ENCODE data around the gene KRT85.
"Not testable (repeated sequence)": the region's sequence is repeated elsewhere in the genome, so short reads cannot be mapped to it uniquely, and the experiment has no call there.

KRT85 gene

DNA sequence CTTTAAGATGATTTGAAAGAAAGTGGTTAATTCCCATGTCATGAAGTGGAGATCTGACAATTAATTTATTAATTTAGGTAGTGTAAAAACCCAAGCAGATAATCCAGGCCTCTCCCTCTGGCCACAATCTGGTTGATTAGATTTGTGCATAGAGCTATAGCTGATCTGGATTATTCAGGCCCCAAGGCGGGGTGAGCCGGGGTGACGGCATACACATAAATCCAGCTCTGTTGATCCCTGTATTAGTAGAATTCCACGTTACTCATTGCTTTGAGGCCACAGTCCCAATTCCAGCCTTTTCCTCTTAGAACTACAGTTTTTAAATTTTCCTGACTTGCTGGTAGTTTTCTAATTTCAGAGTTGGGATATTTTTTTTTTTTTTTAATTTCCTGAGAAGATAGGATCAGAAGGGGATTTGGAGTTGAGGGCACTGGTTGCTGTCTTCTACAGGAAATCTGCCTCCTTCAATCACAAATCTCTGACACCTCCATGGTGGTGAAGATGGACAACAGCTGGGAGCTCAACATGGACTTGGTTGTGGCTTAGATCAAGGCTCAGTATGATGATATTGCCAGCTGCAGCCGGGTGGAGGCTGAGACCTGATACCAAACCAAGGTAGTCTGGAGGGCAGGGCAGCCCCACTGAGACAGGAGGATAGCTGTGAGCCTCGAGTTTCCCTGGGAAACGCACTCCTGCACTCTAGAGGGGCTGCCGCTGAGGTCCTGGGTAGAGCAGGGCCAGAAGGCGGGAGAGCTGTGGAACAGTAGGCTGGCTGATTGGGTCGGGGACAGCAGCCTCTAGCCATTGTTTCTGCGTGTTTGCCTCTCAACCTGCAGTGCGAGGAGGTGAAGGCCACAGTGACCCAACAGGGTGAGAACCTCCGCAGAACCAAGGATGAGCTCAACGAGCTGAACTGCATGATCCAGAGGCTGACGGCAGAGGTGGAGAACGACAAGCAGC lies 19.4 kb downstream of the KRT85 start:
- DNase-seq: no peak

DNA sequence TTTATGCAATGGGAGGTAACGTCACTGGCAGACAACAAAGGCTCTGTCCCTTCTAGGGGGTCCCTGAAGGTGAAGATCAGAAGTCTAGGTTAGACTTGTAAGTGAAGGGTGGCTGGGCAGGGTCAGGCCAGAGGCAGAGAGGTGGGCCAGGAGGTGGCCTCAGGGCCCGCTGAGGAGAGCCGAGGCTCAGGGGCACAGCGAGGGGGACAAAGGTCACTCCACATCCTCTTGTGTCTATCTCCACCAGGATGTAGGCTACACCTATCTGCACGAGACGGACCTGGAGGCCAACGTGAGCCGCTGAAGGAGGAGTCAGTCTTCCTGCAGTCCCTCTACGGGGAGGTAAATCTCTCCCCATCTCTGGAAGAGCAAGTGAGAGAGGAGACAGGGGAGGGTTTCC lies 20.3 kb downstream of the KRT85 start:
- DNase-seq: no peak

DNA sequence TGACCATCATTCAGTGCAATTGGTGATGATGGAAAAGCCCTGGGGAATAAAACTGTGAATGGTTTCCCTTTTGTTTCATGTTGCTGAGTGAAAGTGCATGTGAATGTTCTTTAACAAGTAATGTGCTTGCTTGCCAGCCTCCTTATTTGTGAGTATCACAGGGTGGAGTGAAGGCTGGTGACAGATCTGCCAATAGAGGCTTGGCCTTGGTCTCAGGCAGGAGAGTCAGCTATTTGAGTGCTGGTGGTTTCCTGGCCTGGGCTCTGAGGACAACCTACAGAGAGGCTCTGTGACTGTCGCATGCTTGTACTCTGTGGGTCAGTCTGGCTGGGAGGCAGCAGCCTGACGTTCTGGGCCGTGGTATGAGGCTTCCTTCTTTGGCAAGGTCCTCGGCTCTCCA lies 20.7 kb downstream of the KRT85 start:
- DNase-seq: no peak

DNA sequence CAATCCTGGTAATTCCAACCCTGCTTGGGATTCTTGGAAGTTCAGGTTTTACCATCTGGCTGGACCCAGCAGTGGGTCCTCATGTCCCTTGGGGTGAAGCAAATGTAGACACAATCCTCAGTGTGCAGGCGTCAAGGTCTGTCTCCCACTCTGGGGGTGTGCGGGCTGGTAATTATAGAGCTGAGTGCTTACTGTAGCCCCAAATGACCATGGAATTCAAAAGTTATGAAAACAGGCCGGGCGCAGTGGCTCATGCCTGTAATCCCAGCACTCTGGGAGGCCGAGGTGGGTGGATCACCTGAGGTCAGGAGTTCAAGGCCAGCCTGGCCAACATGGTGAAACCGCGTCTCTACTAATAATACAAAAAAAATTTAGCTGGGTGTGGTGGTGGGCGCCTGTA lies 22.2 kb downstream of the KRT85 start:
- not testable (repeated sequence) for DNase-seq

DNA sequence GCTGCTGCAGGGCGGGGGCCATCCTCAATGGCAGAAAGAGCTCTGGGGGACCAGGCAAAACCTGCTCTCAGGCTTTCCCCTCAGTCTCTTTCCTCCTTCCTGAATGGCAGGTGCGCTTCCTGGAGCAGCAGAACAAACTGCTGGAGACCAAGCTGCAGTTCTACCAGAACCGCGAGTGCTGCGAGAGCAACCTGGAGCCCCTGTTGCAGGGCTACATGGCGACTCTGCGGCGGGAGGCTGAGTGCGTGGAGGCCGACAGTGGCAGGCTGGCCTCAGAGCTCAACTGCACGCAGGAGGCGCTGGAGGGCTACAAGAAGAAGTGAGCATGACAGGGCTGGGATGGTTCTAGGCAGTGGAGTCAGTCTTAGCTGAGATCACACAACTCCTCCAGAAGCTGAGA lies 23.2 kb downstream of the KRT85 start:
- no peak for DNase-seq

DNA sequence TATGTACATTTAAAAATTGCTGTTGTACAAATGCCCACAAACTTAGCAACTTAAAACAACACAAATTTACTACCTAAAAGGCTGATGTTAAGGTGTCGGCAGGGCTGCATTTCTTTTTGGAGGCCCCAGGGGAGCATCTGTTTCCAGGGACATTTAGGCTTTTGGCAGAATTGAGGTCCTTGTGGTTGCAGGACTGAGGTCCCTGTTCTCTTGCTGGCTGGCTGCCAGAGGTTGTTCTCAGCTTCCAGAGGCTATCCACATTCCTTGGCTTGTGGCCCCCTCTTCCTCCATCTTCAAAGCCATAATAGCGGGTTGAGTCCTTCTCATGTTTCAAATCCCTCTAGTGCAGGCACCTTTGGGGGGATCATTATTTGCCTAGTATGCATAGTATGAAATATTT lies 23.7 kb downstream of the KRT85 start:
- DNase-seq: no peak

DNA sequence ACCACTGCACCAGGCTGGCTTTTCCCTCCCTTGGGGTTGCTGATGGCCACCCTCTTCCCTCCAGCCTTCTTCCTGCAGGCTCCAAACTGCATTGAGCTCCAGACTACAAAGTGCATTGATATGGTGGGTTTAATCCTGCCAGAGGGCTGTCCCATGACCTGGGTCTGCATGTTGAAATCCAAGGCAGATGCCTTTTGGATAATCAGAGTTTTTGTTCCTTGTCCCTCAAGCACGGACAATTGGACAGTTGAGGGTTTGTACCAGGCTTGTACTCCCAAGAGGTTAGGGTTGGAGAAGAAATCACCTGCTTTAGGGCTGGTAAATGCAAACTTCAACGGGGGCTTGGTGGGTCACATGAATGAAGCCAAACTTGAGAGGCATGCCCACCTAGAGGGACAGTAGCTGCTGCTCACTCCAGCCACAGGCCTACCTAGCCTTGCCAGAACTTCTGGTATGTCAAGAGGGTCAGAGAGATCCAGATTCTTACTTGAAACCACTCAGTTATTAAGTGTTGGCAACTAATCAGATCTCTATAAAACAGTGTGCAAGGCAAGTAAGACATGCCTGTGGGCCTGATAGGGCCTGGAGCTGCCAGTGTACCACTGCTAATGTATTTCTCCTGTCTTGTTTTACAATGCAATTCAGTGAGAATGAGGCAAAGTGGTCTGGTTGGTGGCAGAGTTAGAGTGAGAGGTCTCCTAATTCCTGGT lies 24.3 kb downstream of the KRT85 start:
- no peak for DNase-seq

DNA sequence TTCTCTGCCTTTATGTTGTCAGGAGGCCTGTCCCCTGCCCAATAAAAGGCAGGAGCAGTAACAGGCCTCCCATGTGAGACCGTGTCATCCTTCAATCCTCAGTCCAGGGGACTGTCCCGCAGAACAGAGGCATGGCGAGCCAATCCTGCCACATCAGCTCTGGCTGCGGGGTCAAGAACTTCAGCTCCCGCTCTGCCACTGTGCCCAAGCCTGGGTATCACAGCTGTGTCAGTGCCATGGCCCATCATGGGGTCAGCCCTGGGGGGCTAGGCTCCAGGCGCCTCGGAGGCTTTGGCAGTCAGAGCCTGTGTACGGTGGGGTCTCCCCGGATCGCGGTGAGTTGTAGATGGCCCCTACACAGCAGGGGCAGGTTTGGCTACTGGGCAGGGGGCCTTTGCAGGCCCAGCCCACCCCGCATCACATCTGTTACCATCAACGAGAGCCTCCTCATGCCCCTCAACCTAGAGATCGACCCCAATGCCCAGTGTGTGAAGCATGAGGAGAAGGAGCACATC lies 26.2 kb downstream of the KRT85 start:
- no peak for DNase-seq

DNA sequence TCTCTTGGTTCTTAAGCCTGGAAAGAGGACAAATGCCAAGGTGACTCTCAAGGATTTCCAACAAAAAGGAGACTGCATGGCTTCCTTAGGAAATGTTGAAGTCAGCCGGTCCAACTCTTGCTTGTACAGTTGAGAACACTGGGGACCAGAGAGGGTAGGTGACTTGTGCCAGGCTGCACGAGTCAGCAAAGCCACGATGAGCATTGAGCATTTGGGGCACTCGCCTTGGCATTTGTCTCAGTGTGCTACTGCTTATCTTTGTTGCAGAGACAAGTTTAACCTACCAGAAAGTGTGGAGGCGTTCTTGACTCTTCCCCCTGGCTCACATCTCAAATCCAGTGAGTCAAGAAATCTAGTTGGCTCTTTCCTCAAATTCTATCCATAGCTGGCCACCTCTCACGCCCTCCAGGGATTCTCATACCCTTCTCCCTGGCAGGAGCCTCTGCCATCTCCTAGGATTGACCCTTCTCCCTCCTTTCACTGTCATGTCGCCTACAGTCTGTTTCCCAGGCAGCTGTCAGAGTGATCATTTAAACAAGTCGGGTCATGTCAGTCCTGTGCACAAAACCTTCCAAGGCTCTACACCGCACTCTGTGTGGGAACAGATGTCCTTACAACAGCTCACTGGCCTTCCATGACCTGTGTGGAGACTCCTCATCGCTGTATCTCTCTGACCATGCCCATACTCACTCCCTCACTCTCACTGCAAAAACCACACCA lies 28.9 kb downstream of the KRT85 start:
- DNase-seq: no peak

DNA sequence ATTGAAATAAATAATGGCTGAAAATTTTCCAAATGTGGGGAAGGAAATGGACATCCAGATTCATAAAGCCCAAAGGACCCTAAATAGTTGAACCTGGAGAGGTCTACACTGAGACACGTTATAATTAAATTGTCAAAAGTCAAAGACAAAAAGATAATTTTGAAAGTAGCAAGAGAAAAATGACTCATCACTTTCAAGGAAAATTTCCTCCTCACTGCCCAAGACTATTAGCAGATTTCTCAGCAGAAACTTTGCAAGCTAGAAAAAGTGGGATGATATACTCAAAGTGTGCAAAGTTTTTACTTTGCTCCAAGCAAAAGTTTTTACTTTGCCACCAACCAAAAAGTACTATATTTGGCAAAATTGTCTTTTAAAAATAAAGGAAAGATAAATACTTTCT lies 30.2 kb downstream of the KRT85 start:
- no peak for DNase-seq

DNA sequence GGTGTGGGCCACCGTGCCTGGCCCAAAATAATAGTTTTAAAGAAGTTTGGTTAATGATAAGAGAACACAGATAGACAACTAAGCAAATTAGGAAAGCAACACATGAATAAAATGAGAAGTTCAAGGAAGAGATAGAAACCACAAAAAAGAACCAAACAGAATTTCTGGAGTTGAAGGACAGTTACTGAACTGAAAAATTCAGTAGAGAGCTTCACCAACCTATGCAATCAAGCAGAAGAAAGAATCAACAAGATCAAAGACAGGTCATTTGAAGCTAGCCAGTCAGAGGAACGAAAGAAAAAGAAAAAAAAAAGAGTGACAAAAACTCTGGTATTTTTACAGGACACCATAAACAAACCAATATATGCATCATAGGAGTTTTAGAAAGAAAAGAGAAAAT lies 30.6 kb downstream of the KRT85 start:
- DNase-seq: no peak

DNA sequence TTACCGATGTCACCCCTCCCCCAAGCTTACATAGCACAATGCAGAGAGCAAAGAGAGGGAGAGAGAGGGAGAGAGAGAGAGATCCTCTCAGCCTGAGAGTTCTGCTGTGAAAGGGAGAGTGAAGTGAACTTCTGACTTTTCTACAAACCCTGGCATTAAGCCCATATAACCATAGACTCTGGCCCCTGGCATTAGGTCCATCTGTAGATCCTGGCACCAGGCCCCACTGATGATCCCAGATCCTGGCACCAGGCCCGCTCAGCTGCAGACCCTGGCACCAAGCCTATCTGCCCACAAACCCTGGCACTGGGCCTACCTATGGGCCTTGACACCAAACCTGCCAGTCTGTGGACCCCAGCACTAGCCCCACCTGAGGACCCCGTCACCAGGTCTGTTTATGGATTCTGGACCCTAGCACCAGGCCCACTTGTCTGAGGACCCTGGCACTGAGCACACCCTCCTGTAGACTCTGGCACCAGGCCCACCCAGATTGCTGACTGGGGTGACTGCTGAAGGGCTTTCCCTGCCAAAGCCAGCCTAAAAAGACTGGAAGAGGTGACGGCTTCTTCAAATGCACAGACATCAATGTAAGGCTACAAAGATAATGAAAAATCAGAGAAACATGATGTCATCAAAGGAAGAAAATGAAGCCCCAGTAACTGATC lies 31.6 kb downstream of the KRT85 start:
- DNase-seq: peak; percentile 1 to 22

DNA sequence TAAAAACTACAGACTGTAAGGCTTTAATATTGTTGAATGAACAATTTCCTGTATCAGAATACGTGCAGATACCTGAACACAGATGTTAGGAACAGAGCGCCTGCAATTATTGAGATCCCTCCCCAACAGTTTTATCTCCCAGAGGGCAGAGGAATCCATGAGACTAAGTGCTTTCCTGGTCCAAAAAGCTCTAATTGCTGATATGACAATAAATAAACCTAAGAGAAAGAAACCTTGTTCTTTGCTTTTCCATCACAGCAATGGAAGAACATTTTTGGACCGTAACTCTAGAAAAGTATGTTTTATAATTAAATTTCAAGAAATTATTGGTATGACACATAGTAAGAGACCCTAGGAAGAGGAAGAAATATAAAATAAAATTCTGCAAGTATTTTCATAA lies 33.1 kb downstream of the KRT85 start:
- no peak for DNase-seq

DNA sequence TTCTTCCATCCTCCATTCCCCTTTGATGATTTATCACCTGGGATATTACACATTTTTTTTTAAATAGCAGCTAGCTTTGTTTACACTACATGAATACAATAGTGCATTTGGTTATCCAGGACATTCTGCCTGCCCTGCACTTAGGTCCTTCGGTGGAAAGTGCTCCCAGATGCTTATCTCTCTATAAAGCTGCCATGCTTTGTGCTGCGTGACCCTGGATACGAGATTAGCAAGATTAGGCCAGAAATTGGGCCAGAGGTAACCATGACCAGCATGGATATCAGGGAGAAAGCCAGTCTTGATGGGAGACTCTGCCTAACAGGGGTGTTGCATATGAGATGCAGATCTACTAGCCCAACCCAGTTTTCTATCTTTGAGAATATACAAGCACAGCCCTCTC lies 34.0 kb downstream of the KRT85 start:
- no peak for DNase-seq

DNA sequence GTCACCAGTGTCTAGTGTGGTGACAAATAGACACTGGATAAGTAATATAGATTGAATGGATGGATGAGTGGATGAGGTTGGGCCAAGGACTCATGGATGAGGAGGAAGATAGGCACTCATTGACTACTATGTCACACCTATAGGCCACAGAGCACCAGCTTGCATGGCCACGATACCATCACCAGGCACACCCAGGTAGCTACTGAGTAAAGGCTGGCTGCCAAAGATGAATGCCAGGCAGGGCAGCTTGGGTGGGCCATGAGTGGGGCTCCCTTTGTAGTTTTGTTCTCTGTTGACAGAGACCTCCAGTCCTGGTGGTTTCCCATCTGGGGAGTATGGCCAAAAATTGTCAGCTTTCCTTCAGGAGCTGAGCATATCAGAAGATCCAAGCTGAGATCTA lies 34.9 kb downstream of the KRT85 start:
- DNase-seq: no peak

DNA sequence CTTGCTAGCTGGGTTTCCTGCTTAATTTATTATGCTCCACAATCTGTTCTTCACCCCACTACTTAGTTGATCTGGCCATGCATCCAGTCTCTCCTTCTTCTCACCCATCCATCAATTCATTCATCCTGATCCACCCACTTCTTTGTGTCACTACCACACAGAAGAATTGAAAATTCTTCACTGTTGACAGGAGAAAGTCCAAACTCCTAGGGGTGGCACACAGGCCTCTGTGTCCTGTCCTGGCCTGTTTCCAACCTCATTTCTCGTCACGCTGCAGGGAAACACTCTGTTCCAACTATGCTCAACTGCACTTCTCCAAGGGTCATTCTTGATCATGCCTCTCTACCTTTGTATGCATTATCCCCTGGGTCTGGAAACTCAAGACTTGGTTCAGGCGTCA lies 35.4 kb downstream of the KRT85 start:
- DNase-seq: no peak

DNA sequence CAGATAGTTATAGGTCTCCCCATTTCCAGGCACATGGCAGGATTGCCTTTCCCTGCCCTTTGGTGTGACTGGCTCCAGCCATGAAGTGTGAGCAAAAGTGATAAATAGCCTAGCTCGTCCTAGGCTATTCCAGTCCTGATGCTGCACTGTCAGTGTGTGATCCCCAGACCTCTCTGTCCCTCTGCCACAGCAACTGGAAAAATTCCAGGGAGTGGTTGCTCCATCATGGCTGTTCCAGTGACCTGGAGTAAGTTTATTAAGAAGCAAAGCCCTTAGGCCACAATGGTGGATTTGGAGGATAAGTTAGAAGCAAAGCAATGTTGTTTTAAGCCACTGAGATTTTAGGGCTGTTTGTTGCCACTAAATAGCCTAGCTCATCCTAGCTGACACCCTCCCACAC lies 36.2 kb downstream of the KRT85 start:
- no peak for DNase-seq

DNA sequence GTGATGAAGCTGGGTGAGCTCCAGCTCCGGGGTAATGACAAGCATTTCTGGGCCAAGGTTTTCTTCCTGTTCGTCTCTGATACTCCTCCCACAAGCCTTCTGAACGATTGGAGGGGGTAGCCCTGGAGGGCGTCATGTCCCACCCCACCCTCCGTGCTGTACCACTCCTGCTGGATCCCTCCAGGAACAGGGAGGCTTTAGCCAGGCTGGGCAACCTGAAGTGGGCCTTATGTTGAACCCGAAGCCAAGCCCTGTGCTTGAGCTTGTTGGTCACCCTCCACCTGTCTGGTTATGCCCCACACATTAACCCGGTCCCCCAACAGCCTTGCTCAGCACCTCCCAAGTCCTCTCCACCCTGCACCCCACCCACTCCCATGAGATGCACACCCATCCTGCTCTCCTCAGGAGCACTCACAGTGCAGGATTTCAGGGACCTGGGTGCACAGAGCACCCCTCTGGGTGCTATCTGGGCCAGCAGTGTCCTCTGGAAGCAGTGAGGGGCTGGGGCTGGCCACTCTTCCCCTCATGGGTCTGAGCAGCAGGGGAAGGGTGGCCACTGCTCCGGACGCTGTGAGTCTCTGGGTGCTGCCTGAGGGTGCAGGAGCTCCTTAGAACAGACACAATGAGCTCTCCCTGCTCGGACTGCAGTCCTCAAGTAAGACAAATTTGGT lies 39.3 kb downstream of the KRT85 start:
- DNase-seq: no peak

DNA sequence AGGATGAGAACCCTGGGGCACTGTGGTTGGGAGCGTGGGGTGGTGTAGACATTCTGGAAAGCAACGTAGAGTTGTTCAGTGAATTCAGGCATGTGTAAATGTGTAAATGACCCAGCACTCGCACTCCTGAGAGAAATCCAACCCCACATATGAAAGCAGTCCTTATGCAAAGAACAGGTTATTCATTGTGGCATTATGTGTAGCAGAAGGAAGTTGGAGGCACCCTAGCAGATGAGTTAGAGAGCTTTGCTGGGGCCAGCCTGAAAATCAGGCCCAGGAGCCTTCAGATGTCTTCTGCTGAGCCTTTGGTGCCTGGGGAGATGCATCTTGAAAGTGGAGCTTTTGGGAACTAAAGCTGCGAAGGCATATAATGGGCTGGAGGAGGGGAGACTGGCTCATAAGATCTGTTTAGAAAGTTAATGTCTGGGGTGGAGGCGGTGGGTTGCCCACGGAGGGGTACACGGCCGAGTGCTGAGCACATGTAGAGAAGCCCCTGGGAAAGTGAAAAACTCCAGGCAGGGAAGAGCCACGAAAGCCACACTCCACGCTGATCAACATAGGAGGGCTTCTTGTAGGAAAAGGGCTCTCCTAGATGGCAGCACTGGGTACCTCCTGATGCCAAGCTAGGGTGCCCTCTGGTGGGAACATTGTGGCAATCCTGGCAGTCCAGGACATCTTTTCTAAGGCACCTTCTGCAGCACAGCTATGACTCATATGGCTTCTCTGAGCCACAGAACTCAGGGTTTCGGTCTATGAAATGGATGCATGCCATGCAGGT lies 40.0 kb downstream of the KRT85 start:
- DNase-seq: peak; percentile 80 to 85

DNA sequence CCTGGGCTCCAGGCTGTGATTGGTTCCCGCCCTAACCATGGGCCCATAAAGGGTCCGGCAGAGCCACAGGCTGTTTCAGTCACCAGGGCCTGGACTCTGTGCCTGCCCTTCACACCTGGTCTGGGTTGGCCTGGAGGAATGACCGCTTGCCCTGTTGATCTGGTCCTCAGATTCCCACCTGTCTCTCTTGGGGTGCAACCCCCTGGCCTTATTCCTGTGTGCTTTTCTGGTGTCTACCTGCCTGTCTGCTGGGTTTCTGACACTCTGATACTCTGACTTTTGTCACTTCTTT lies 43.2 kb downstream of the KRT85 start:
- DNase-seq: no peak

DNA sequence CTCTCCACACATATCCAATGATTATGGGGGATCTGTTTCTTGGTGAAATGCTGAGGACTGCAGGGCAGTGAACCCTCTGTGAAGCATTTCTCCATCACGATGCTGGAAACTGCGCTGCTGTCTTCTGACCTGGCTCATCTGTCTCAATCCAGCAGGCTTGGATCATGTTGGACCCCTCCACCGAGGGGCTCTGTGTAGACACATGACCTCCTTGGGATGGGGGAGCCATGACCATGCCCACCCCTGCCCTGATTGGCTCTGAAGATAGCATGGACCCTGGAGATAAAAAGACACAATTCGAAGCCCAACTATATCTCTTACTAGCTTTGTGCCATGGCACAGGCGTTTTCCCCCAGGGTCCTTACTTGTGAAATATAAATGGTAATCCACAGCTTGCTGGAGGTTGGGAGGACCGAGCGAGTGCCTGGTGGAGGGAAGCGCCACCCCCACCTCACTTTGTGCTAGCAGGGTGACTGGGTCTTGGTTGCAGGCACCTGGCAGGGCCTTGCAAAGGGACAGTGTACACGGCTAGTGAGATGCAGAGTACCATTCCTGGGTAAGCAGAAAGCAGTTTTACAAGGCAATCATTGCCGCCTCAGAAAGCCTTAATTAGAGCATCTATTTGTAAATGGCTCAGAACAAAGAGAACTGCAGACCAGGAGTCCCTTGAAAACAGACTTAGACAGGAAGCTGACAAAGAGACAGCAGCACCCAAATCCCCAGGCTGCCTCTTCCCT lies 43.7 kb downstream of the KRT85 start:
- DNase-seq: no peak
